Sigmoid colon (tissue), 7 donors: ENCODE measurements around the gene SDK1. TPM values are rescaled to one million over a fixed set of nuclear protein-coding genes. Genes with fewer than 3 reads are reported as not detected.

ENCODE experiments used
- DNase-seq: peaks from one replicate; pipeline ENCODE4 v3.0.0-alpha.2; 2019
- H3K27ac ChIP-seq, 4 donors: fragments of 200-600 bp; sonication (generic); one replicate each; pipeline ENCODE4 v1.5.1; 2016 to 2019; ENCODE audit warnings: mild to moderate bottlenecking in 1 of 4
- H3K27me3 ChIP-seq, 3 donors: fragments of 200-600 bp; sonication (generic); one replicate each; pipeline ENCODE4 v1.5.1; 2019; ENCODE audit warnings: mild to moderate bottlenecking in 1 of 3
- H3K36me3 ChIP-seq, 4 donors: fragments of 200-600 bp; sonication (generic); one replicate each; pipeline ENCODE4 v1.5.1; 2016 to 2019
- H3K4me1 ChIP-seq, 4 donors: fragments of 200-600 bp; sonication (generic); one replicate each; pipeline ENCODE4 v1.5.1; 2017 to 2019
- H3K4me3 ChIP-seq, 4 donors: fragments of 200-600 bp; sonication (generic); one replicate each; pipeline ENCODE4 v1.5.1; 2017 to 2019; ENCODE audit warnings: mild to moderate bottlenecking in 2 of 4, moderate library complexity in 1 of 4
- H3K9me3 ChIP-seq, 4 donors: fragments of 200-600 bp in 3 of 4; sonication (generic) in 3 of 4; one replicate each; pipeline versions ENCODE4 v1.5.1 to v1.6.1; 2013 to 2019
- CTCF ChIP-seq, 4 experiments: fragments of 450-650 bp in 3 of 4; fragments of 200-600 bp in 1 of 4; IDR thresholded peaks; one replicate each; pipeline ENCODE4 v1.5.1; 2016 to 2019; ENCODE audit warnings: antibody characterized with exemption in 4 of 4, mild to moderate bottlenecking in 3 of 4, moderate library complexity in 2 of 4
- EP300 ChIP-seq, 4 donors: sonication (generic); formaldehyde crosslinking; IDR thresholded peaks; one replicate each; pipeline ENCODE4 v1.6.1; 2017; ENCODE audit warnings: antibody characterized with exemption in 4 of 4
- POLR2A ChIP-seq, 2 donors: fragments of 450-650 bp; IDR thresholded peaks; one replicate each; pipeline ENCODE4 v1.6.1; 2016; ENCODE audit warnings: antibody characterized with exemption in 2 of 2, mild to moderate bottlenecking in 2 of 2, moderate library complexity in 2 of 2
- POLR2AphosphoS5 ChIP-seq, 4 donors: sonication (generic); formaldehyde crosslinking; IDR thresholded peaks; one replicate each; pipeline ENCODE4 v1.6.1; 2017; ENCODE audit warnings: antibody characterized with exemption in 4 of 4
- whole genome bisulfite sequencing, 2 donors: extraction: QIAGEN DNeasy Blood & Tissue Kit; methylation state at CpG; one replicate each; pipeline ENCODE4 v1.1.7; 2013; 5-methylcytosine and 5-hydroxymethylcytosine counted together
- intact Hi-C: fragments of 100-400 bp; cut with DNase I; formaldehyde crosslinking; loops from one replicate; pipeline ENCODE4 v1.15.1; 2023
- polyA plus RNA-seq, 3 donors: library from polyadenylated mRNA; stranded (reverse); fragments of 200-250 nt; gene quantifications; one replicate each; pipeline ENCODE4 v1.2.3, GENCODE V29; 2013
- total RNA-seq, 4 donors: library from RNA; depleted of rRNA; stranded (reverse); fragments of >200 nt; gene quantifications; one replicate each; pipeline ENCODE4 v1.1.0, GENCODE V29; 2016
- donor health status: healthy with polysubstance abuse.
- donor health status: Bipolar disorder and iron deficiency.
- donor health status: healthy.

Gene SDK1
- total and polyA plus RNA-seq, 7 donors = under 0.01 to 23.0 (median 10.0) TPM; not detected in 1

- Histone ChIP-seq H3K4me3 (no peak overlapping the region), H3K9me3 (no peaks in the 10 kb centered on the region), H3K27ac (no peak overlapping the region), H3K36me3 (peaks cover 0 to 9% (median 0%) of the 10 kb centered on the region in 4 donors), H3K27me3 (no peaks in the 10 kb centered on the region), H3K4me1 (no peaks in the 10 kb centered on the region)
- DNase-seq = no peak
- WGBS, 2 donors = 87 to 92% methylated on average over 14 of the region's 14 CpGs
- TF ChIP-seq EP300 (IDR thresholded peaks at IDR 0.05) = no peak
- TF ChIP-seq POLR2A (IDR thresholded peaks at IDR 0.05) = no peak
- no peak for TF ChIP-seq POLR2AphosphoS5 (IDR thresholded peaks at IDR 0.05)
- no peak for TF ChIP-seq CTCF (IDR thresholded peaks at IDR 0.05)
- intact Hi-C loops = no loop called here
Observed at GRCh38 chr7:3987426-3987927, 686.4 kb downstream of the SDK1 start.

GRCh38 chr7:3989723-3990122 is 688.7 kb downstream of the SDK1 start:
- peaks cover 0 to 9% (median 0%) of the 10 kb centered on the region in 4 donors for H3K36me3 ChIP-seq
- TF ChIP-seq POLR2AphosphoS5 (IDR thresholded peaks at IDR 0.05) = no peak
- no peak for TF ChIP-seq CTCF (IDR thresholded peaks at IDR 0.05)
- no peak for TF ChIP-seq POLR2A (IDR thresholded peaks at IDR 0.05)
- no peak for TF ChIP-seq EP300 (IDR thresholded peaks at IDR 0.05)
- no peaks in the 10 kb centered on the region for H3K27me3 ChIP-seq
- WGBS, 2 donors = 87 to 92% methylated on average over 11 of the region's 11 CpGs
- H3K27ac ChIP-seq = no peak overlapping the region
- H3K9me3 ChIP-seq = no peaks in the 10 kb centered on the region
- H3K4me3 ChIP-seq = no peak overlapping the region
- no peaks in the 10 kb centered on the region for H3K4me1 ChIP-seq
- no peak for DNase-seq
- intact Hi-C loops = no loop called here

GRCh38 chr7:3991731-3992231 is 690.7 kb downstream of the SDK1 start:
- intact Hi-C loops = no loop called here
- H3K4me3 ChIP-seq = no peak overlapping the region
- peaks cover 0 to 9% (median 0%) of the 10 kb centered on the region in 4 donors for H3K36me3 ChIP-seq
- H3K9me3 ChIP-seq = no peaks in the 10 kb centered on the region
- no peaks in the 10 kb centered on the region for H3K27me3 ChIP-seq
- 87 to 93% methylated on average over 9 of the region's 9 CpGs for WGBS, 2 donors
- H3K4me1 ChIP-seq = no peaks in the 10 kb centered on the region
- TF ChIP-seq POLR2AphosphoS5 (IDR thresholded peaks at IDR 0.05) = no peak
- no peak for TF ChIP-seq EP300 (IDR thresholded peaks at IDR 0.05)
- no peak for TF ChIP-seq CTCF (IDR thresholded peaks at IDR 0.05)
- no peak for TF ChIP-seq POLR2A (IDR thresholded peaks at IDR 0.05)
- H3K27ac ChIP-seq = no peak overlapping the region
- DNase-seq = no peak

GRCh38 chr7:3992841-3993240 is 691.8 kb downstream of the SDK1 start:
- 82 to 90% methylated on average over 7 of the region's 7 CpGs for WGBS, 2 donors
- Histone ChIP-seq H3K4me1 (no peaks in the 10 kb centered on the region), H3K27ac (no peak overlapping the region), H3K27me3 (no peaks in the 10 kb centered on the region), H3K9me3 (no peaks in the 10 kb centered on the region), H3K4me3 (no peak overlapping the region), H3K36me3 (peaks cover 0 to 9% (median 0%) of the 10 kb centered on the region in 4 donors)
- DNase-seq = no peak
- TF ChIP-seq CTCF (IDR thresholded peaks at IDR 0.05) = no peak
- TF ChIP-seq POLR2AphosphoS5 (IDR thresholded peaks at IDR 0.05) = no peak
- no peak for TF ChIP-seq POLR2A (IDR thresholded peaks at IDR 0.05)
- no peak for TF ChIP-seq EP300 (IDR thresholded peaks at IDR 0.05)
- intact Hi-C loops = no loop called here

- Histone ChIP-seq H3K9me3 (no peaks in the 10 kb centered on the region), H3K27ac (no peak overlapping the region), H3K36me3 (peaks cover 0 to 5% (median 0%) of the 10 kb centered on the region in 4 donors), H3K27me3 (no peaks in the 10 kb centered on the region), H3K4me1 (no peaks in the 10 kb centered on the region), H3K4me3 (no peak overlapping the region)
- no peak for TF ChIP-seq POLR2A (IDR thresholded peaks at IDR 0.05)
- no peak for TF ChIP-seq CTCF (IDR thresholded peaks at IDR 0.05)
- no peak for TF ChIP-seq EP300 (IDR thresholded peaks at IDR 0.05)
- no peak for TF ChIP-seq POLR2AphosphoS5 (IDR thresholded peaks at IDR 0.05)
- intact Hi-C loops = no loop called here
- no peak for DNase-seq
- WGBS, 2 donors = 80 to 91% methylated on average over 5 of the region's 5 CpGs
Observed at GRCh38 chr7:3994764-3995163, 693.7 kb downstream of the SDK1 start.
